ENCODE results near the gene P2RX7.
A peak's percentile ranks its signal among the peaks of the same experiment; 100 is the strongest.

P2RX7 gene

DNA sequence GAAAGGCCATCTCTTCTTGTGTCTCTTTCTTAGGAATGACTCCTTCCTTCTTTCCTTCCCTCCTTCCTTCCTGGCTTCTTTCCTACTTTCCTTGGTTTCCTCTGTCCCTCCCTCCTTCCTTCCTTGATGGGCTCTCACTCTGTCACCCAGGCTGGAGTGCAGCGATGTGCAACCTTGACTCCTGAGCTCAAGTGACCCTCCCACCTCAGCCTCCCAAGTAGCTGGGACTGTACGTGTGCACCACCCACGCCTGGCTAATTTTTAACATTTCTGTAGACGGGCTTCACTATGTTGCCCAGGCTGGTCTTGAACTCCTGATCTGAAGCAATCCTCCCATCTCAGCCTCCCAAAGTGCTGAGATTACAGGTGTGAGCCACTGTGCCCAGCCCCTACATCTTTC, 10.9 kb upstream of the P2RX7 start:
- no peaks in the 10 kb centered on the region for H3K36me3 ChIP-seq (ENCODE audit: control insufficient read depth, insufficient read depth, low read length)
- H3K4me1 ChIP-seq (ENCODE audit: control insufficient read depth, insufficient read depth, low read length, poor library complexity, severe bottlenecking), result peaks cover 7% of the 10 kb centered on the region
- no peak overlapping the region for H3K4me3 ChIP-seq (ENCODE audit: extremely low read depth, insufficient read depth, low read length, poor library complexity, severe bottlenecking)
- H3K9me3 ChIP-seq (ENCODE audit: control insufficient read depth, low read length), result no peaks in the 10 kb centered on the region
- 93 to 96% methylated on average over 4 of the region's 4 CpGs for WGBS, 2 experiments (ENCODE audit: insufficient coverage in 2 of 2)
- H3K27ac ChIP-seq (ENCODE audit: low read depth, low read length, severe bottlenecking), result no peak overlapping the region

DNA sequence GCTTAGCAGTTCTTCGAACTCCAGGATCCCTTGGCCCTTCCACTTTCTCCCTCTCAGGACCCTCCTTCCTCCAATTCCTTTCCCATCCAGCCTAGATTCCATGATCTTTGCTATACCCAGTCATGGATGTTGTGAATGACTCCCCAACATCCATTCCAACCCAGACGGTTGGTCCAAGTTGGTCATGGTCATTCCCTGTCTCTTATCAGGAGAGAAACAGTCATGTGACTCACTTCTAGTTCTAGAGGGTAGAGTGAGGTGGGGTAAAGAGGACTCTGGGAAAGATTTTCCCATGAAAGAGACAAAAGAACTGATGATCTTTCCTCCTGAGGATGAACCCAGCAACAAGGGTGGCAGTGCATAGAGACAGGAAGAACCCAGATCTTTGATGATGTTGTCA, 9.2 kb upstream of the P2RX7 start:
- no peaks in the 10 kb centered on the region for H3K36me3 ChIP-seq (ENCODE audit: control insufficient read depth, insufficient read depth, low read length)
- peaks cover 7% of the 10 kb centered on the region for H3K4me1 ChIP-seq (ENCODE audit: control insufficient read depth, insufficient read depth, low read length, poor library complexity, severe bottlenecking)
- no peaks in the 10 kb centered on the region for H3K9me3 ChIP-seq (ENCODE audit: control insufficient read depth, low read length)
- WGBS, 2 experiments (ENCODE audit: insufficient coverage in 2 of 2), result 100% methylated on average over 1 of the region's 2 CpGs
- H3K27ac ChIP-seq (ENCODE audit: low read depth, low read length, severe bottlenecking), result no peak overlapping the region
- no peak overlapping the region for H3K4me3 ChIP-seq (ENCODE audit: extremely low read depth, insufficient read depth, low read length, poor library complexity, severe bottlenecking)

DNA sequence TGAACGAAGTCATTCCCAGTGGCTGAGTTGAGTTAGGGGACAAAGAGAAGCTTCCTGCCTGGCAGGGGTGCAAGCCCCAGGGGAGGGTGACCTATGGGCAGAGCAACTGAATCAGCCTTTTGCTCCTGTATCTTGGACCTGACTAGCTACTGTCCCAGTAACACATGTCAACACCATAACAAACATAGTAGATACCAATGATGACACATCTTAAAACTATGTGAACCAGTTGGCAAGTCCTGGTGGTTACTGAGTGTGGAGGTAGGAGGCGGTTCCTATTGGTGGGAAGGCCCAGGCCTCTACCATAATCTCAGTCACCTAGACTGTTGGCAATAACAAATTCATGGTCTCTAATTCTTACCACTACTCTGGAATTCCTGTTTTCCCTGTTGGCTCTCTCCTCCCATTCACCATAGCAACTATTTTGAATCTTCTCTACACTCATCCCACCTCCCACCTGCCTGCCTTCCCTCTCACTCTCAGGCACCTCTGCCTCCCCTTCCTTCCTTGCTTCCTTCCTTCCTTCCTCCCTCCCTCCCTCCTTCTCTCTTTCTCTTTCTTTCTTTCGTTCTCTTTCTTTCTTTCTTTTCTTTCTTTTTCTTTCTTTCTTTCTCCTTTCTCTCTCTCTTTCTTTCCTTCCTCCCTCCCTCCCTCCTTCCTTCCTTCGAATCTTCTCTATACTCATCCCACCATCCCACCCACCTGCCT, 8.1 kb upstream of the P2RX7 start:
- no peak overlapping the region for H3K4me3 ChIP-seq (ENCODE audit: extremely low read depth, insufficient read depth, low read length, poor library complexity, severe bottlenecking)
- 78 to 83% methylated on average over 2 to 3 of the region's 4 CpGs for WGBS, 2 experiments (ENCODE audit: insufficient coverage in 2 of 2)
- H3K4me1 ChIP-seq (ENCODE audit: control insufficient read depth, insufficient read depth, low read length, poor library complexity, severe bottlenecking), result peaks cover 10% of the 10 kb centered on the region
- H3K9me3 ChIP-seq (ENCODE audit: control insufficient read depth, low read length), result no peaks in the 10 kb centered on the region
- no peaks in the 10 kb centered on the region for H3K36me3 ChIP-seq (ENCODE audit: control insufficient read depth, insufficient read depth, low read length)
- H3K27ac ChIP-seq (ENCODE audit: low read depth, low read length, severe bottlenecking), result peak overlapping the region; percentile 78

DNA sequence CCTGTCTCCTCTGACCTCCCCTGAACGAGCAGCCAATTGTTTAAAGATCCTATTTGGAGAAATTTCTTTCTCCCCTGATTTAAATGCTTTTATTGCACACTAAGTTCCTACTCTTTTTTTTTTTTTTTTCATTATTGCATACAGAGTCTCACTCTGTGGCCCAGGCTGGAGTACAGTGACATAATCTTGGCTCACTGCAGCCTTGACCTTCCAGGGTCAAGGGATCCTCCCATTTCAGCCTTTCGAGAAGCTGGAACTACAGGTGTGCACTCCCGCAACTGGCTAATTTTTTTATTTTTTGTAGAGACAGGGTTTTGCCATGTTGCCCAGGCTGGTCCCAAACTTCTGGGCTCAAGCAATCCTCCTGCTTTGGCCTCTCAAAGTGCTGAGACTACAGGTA, 5.2 kb upstream of the P2RX7 start:
- H3K27ac ChIP-seq (ENCODE audit: low read depth, low read length, severe bottlenecking), result no peak overlapping the region
- 94 to 96% methylated on average over 2 of the region's 3 CpGs for WGBS, 2 experiments (ENCODE audit: insufficient coverage in 2 of 2)
- no peaks in the 10 kb centered on the region for H3K36me3 ChIP-seq (ENCODE audit: control insufficient read depth, insufficient read depth, low read length)
- no peak overlapping the region for H3K4me3 ChIP-seq (ENCODE audit: extremely low read depth, insufficient read depth, low read length, poor library complexity, severe bottlenecking)
- H3K4me1 ChIP-seq (ENCODE audit: control insufficient read depth, insufficient read depth, low read length, poor library complexity, severe bottlenecking), result peaks cover 20% of the 10 kb centered on the region
- no peaks in the 10 kb centered on the region for H3K9me3 ChIP-seq (ENCODE audit: control insufficient read depth, low read length)

DNA sequence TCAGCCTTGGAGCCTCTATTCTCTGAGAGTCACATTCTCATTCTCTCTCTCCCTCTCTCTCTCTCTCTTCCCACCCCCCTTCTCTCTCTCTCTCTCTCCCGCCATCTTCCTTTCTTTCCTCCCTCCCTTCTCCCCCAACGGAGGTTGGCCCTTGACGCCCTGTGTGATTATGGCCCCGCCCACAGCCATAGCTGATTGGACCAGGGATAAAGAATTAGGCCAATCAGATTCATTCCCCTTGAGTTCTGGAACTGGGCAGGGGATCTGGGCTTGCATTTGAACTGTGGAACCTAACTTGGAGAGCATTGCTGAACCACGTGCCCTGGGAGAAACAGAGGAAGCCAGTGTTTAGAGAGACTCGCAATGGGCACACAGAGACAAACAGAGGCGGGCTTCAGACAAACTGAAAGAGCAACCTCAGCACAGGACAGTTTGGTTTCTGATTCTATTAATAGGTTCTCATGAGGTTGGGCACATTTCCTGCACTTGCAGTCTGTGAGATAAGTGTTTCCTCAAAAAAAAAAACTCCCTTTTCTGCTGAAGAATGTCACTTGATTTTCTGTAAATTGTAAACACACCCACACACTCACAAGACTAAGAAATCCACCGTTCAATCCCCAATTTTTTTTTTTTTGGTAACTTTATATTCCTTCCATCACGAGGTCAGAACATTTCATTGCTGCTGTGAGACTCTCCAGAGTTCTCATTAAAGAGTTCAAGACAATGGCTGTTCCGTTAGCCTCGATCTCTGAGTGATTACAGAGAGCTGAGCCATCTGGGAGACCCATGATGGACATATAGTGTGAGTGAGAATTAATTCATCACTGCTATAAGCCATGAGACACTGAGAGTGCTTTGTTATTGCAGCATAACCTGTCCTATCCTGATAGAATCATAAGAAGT, 3.5 kb upstream of the P2RX7 start:
- H3K4me1 ChIP-seq (ENCODE audit: control insufficient read depth, insufficient read depth, low read length, poor library complexity, severe bottlenecking), result peaks cover 18% of the 10 kb centered on the region
- peak overlapping the region; percentile 2 for H3K27ac ChIP-seq (ENCODE audit: low read depth, low read length, severe bottlenecking)
- WGBS, 2 experiments (ENCODE audit: insufficient coverage in 2 of 2), result 85 to 86% methylated on average over 7 to 8 of the region's 11 CpGs
- no peaks in the 10 kb centered on the region for H3K36me3 ChIP-seq (ENCODE audit: control insufficient read depth, insufficient read depth, low read length)
- H3K4me3 ChIP-seq (ENCODE audit: extremely low read depth, insufficient read depth, low read length, poor library complexity, severe bottlenecking), result no peak overlapping the region
- no peaks in the 10 kb centered on the region for H3K9me3 ChIP-seq (ENCODE audit: control insufficient read depth, low read length)

DNA sequence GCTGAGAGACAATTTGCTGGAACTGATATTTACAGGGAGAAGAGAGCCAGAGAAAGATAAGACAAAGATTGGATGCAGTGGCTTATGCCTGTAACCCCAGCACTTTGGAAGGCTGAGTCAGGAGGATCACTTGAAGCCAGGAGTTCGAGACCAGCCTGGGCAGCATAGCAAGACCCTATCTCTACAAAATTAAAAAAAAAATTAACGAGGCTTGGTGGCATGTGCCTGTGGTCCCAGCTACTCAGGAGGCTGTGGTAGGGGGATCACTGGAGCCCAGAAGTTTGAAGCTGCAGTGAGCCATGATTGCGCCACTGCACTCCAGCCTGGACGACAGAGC, 2.9 kb upstream of the P2RX7 start:
- H3K4me3 ChIP-seq (ENCODE audit: extremely low read depth, insufficient read depth, low read length, poor library complexity, severe bottlenecking), result no peak overlapping the region
- no peaks in the 10 kb centered on the region for H3K36me3 ChIP-seq (ENCODE audit: control insufficient read depth, insufficient read depth, low read length)
- H3K4me1 ChIP-seq (ENCODE audit: control insufficient read depth, insufficient read depth, low read length, poor library complexity, severe bottlenecking), result peaks cover 15% of the 10 kb centered on the region
- no peaks in the 10 kb centered on the region for H3K9me3 ChIP-seq (ENCODE audit: control insufficient read depth, low read length)
- peak overlapping the region; percentile 2 for H3K27ac ChIP-seq (ENCODE audit: low read depth, low read length, severe bottlenecking)
- 100% methylated on average over 2 of the region's 4 CpGs; no CpG with 5 or more reads in 1 of the 2 experiments for WGBS, 2 experiments (ENCODE audit: insufficient coverage in 2 of 2)

DNA sequence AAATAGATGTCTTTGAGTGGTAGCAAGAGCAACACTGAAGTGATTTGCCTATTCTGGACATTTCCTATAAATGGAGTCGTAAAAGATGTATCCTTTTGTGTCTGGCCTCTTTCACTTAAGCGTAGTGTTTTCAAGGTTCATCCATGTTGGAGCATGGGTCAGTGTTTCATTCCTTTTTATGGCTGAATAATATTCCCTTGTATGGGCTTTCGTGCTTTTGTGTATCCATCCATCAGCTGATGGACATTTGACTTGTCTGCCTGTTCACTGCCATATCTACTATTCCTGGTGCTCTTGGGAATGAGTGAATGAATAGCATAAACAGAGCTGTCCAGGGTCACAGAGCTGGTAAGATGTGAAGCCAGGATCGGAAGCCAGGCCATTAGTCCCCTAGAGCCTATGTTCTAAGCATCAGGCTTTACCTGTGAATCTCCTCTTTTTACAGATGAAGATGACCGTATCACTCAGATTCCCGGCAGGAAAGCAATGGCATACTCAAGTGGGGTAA, 1.8 kb upstream of the P2RX7 start:
- H3K4me1 ChIP-seq (ENCODE audit: control insufficient read depth, insufficient read depth, low read length, poor library complexity, severe bottlenecking), result peaks cover 15% of the 10 kb centered on the region
- H3K27ac ChIP-seq (ENCODE audit: low read depth, low read length, severe bottlenecking), result no peak overlapping the region
- no peak overlapping the region for H3K4me3 ChIP-seq (ENCODE audit: extremely low read depth, insufficient read depth, low read length, poor library complexity, severe bottlenecking)
- WGBS, 2 experiments (ENCODE audit: insufficient coverage in 2 of 2), result 88 to 94% methylated on average over 5 to 6 of the region's 6 CpGs
- no peaks in the 10 kb centered on the region for H3K9me3 ChIP-seq (ENCODE audit: control insufficient read depth, low read length)
- H3K36me3 ChIP-seq (ENCODE audit: control insufficient read depth, insufficient read depth, low read length), result no peaks in the 10 kb centered on the region

DNA sequence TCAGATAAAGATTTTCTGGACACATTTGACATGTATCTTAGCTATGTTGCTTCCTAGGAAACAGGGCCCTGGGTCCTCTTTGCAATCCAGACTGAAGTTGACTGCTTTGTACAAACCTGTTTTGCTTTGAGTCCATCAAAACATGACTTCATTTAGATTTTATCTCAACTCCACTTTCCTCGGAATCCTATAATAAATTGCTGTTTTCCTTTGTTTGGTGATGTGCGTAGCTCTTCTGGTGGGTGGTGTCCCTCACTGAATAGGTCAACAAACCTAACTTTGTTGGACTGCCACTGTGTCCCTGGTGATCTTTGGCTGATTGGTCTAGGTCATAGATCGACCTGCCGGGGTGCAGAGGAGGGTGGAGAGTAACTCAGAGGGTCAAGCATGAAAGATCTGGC, 735 bp upstream of the P2RX7 start:
- H3K4me1 ChIP-seq (ENCODE audit: control insufficient read depth, insufficient read depth, low read length, poor library complexity, severe bottlenecking), result peaks cover 15% of the 10 kb centered on the region
- H3K27ac ChIP-seq (ENCODE audit: low read depth, low read length, severe bottlenecking), result peak overlapping the region; percentile 4
- H3K4me3 ChIP-seq (ENCODE audit: extremely low read depth, insufficient read depth, low read length, poor library complexity, severe bottlenecking), result no peak overlapping the region
- no peaks in the 10 kb centered on the region for H3K36me3 ChIP-seq (ENCODE audit: control insufficient read depth, insufficient read depth, low read length)
- no CpG with 5 or more reads among the region's 4 CpGs for WGBS, 2 experiments (ENCODE audit: insufficient coverage in 2 of 2)
- H3K9me3 ChIP-seq (ENCODE audit: control insufficient read depth, low read length), result no peaks in the 10 kb centered on the region

DNA sequence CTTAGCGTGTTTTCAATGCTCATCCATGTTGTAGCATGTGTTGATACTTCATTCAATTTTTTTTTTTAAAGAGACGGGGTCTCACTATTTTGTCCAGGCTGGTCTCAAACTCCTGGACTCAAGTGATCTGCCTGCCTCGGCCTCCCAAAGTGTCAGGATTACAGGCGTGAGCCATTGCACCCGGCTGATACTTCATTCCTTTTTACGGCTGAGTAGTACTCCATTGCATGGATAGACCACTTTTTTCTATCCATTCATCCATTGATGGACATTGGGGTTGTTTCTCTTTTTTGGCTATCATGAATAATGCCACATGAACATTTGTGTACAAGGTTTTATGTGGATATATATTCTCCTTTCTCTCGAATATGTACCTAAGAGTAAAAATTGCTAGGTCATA, 1.2 kb downstream of the P2RX7 start:
- no peaks in the 10 kb centered on the region for H3K36me3 ChIP-seq (ENCODE audit: control insufficient read depth, insufficient read depth, low read length)
- H3K9me3 ChIP-seq (ENCODE audit: control insufficient read depth, low read length), result no peaks in the 10 kb centered on the region
- 84 to 94% methylated on average over 3 of the region's 7 CpGs for WGBS, 2 experiments (ENCODE audit: insufficient coverage in 2 of 2)
- H3K4me3 ChIP-seq (ENCODE audit: extremely low read depth, insufficient read depth, low read length, poor library complexity, severe bottlenecking), result no peak overlapping the region
- no peak overlapping the region for H3K27ac ChIP-seq (ENCODE audit: low read depth, low read length, severe bottlenecking)
- peaks cover 15% of the 10 kb centered on the region for H3K4me1 ChIP-seq (ENCODE audit: control insufficient read depth, insufficient read depth, low read length, poor library complexity, severe bottlenecking)

DNA sequence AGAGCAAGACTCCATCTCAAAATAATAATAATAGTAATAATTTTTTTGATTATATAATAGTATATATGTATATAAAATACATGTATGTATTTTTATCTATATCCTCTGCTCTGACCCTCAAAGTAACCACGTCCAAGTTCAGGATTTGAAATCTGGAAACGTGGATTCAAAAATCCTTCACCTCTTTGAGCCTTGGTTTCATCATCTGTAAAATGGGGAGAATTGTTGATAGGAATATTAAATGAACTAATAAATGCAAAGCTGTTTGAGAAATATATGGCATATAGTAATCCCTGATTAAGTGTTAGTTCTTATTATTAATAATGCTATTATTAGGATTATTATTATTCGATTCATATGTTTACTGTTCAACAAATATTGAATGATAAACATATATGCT, 2.6 kb downstream of the P2RX7 start:
- no peaks in the 10 kb centered on the region for H3K9me3 ChIP-seq (ENCODE audit: control insufficient read depth, low read length)
- no peak overlapping the region for H3K27ac ChIP-seq (ENCODE audit: low read depth, low read length, severe bottlenecking)
- H3K4me3 ChIP-seq (ENCODE audit: extremely low read depth, insufficient read depth, low read length, poor library complexity, severe bottlenecking), result no peak overlapping the region
- no peaks in the 10 kb centered on the region for H3K36me3 ChIP-seq (ENCODE audit: control insufficient read depth, insufficient read depth, low read length)
- WGBS, 2 experiments (ENCODE audit: insufficient coverage in 2 of 2), result no CpG with 5 or more reads among the region's 3 CpGs
- peaks cover 11% of the 10 kb centered on the region for H3K4me1 ChIP-seq (ENCODE audit: control insufficient read depth, insufficient read depth, low read length, poor library complexity, severe bottlenecking)

DNA sequence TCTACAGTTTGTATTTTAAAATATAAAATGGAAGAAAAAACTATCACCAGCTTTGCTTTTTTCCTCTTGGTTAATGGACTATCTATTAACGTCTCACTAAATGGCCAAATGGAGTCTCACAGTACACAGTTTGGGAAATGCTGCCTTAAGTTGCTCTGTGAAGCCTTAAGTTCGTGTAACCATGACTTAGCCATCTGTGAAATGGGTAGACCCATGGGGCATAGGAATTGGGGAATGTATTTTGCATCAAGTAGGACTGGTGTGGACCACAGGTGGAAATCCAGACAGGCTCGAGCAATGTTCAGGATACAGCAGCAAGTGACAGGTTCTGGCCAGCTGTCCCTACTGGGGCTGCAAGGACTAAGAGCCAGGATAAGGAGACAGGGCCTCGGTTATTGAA, 4.8 kb downstream of the P2RX7 start:
- Histone ChIP-seq H3K4me1 (ENCODE audit: control insufficient read depth, insufficient read depth, low read length, poor library complexity, severe bottlenecking) (peaks cover 2% of the 10 kb centered on the region), H3K27ac (ENCODE audit: low read depth, low read length, severe bottlenecking) (no peak overlapping the region), H3K36me3 (ENCODE audit: control insufficient read depth, insufficient read depth, low read length) (no peaks in the 10 kb centered on the region), H3K9me3 (ENCODE audit: control insufficient read depth, low read length) (peaks cover 4% of the 10 kb centered on the region), H3K4me3 (ENCODE audit: extremely low read depth, insufficient read depth, low read length, poor library complexity, severe bottlenecking) (no peak overlapping the region)
- WGBS, 2 experiments (ENCODE audit: insufficient coverage in 2 of 2), result 78 to 83% methylated on average over 4 of the region's 4 CpGs

Data from mesodermal cell (in vitro differentiated cells).